WERI-Rb-1 (cell line): Measurements from ENCODE around the gene PDGFC.

Experiments used
- DNase-seq: peaks from one replicate; pipeline ENCODE4 v3.0.0-alpha.2; 2020
- H3K27ac ChIP-seq: fragments of 250-450 bp; sonication (Bioruptor Pico); 2 replicates; pipeline ENCODE4 v1.5.1; 2020; ENCODE audit warnings: mild to moderate bottlenecking, moderate library complexity
- H3K27me3 ChIP-seq: fragments of 250-450 bp; sonication (Bioruptor Pico); 2 replicates; pipeline ENCODE4 v1.5.1; 2021; ENCODE audit warnings: mild to moderate bottlenecking, low read depth, moderate library complexity; ENCODE audit not compliant: insufficient read depth, severe bottlenecking
- H3K36me3 ChIP-seq: fragments of 250-450 bp; sonication (Bioruptor Pico); 2 replicates; pipeline ENCODE4 v1.5.1; 2020; ENCODE audit warnings: mild to moderate bottlenecking, moderate library complexity
- H3K4me3 ChIP-seq: 2 replicates; pipeline ENCODE4 v1.5.1; 2011; ENCODE audit warnings: low read depth, mild to moderate bottlenecking, control low read depth, low read length
- H3K9me3 ChIP-seq: fragments of 250-450 bp; sonication (Bioruptor Pico); 2 replicates; pipeline ENCODE4 v1.5.1; 2021; ENCODE audit warnings: mild to moderate bottlenecking, moderate library complexity; ENCODE audit not compliant: severe bottlenecking
- TF ChIP-seq, protein P1 (sequence below): IDR thresholded peaks from 2 replicates; pipeline ENCODE4 v1.5.1; 2011; ENCODE audit warnings: low read depth, mild to moderate bottlenecking, control low read depth, inconsistent platforms, low read length

The PDGFC gene

DNA sequence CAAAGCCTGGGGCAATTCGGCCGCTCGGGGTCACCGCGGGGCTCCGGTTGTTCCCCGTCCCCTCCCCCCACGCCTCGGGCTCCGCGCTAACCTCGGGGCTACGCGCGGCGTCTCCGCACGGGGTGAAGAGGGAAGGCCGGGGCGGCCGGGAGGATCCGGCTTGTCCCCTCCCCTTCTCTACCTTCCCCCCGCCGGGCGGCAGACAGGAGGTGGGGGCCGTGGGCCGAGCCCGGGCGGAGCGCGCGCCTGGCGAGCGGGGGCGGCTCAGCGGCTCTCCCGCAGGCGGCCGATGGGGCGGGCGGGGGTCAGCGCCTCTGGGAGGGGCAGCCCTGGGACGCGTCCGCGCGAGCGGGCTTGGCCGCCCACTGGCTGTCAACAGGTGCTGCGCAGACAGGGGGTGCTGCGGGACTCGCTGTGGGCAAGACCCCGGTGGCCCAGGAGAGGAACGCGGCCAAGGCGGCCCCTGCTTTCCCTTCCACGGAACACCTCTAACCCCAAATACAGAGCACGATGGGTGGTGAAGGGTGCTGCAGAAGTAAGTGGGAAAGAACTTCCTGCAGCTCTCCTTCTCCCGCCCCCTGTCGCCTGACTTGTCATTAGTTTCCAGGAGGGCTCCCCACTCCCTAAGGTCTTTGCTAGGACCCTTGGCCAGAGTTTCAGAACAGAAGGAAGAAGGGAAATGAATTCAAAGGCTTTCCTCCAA lies at the start of gene PDGFC:
Gene PDGFC (minus strand): TSS at position 124 of the 703 bp plus-strand sequence. CDS start 896 bp downstream, outside the sequence.
- Histone ChIP-seq H3K27ac (peak within 1 kb of the TSS; percentile 62), H3K4me3 (peak within 1 kb of the TSS; percentile 87), H3K9me3 (no peaks in the 10 kb centered on the region), H3K27me3 (no peaks in the 10 kb centered on the region), H3K36me3 (no peaks in the 10 kb centered on the region)
- TF ChIP-seq, protein P1, sequence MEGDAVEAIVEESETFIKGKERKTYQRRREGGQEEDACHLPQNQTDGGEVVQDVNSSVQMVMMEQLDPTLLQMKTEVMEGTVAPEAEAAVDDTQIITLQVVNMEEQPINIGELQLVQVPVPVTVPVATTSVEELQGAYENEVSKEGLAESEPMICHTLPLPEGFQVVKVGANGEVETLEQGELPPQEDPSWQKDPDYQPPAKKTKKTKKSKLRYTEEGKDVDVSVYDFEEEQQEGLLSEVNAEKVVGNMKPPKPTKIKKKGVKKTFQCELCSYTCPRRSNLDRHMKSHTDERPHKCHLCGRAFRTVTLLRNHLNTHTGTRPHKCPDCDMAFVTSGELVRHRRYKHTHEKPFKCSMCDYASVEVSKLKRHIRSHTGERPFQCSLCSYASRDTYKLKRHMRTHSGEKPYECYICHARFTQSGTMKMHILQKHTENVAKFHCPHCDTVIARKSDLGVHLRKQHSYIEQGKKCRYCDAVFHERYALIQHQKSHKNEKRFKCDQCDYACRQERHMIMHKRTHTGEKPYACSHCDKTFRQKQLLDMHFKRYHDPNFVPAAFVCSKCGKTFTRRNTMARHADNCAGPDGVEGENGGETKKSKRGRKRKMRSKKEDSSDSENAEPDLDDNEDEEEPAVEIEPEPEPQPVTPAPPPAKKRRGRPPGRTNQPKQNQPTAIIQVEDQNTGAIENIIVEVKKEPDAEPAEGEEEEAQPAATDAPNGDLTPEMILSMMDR, result peak; percentile 74
- DNase-seq, result peak; percentile 91

GRCh38 chr4:157020882-157021281 lies 49.3 kb upstream of the PDGFC start:
- Histone ChIP-seq H3K27me3 (no peaks in the 10 kb centered on the region), H3K27ac (no peak overlapping the region), H3K9me3 (no peaks in the 10 kb centered on the region), H3K36me3 (no peaks in the 10 kb centered on the region), H3K4me3 (no peak overlapping the region)
- no peak for DNase-seq
- TF ChIP-seq, protein P1, result no peak

GRCh38 chr4:157018920-157019490 lies 47.4 kb upstream of the PDGFC start:
- DNase-seq, result no peak
- TF ChIP-seq, protein P1, result no peak
- no peak overlapping the region for H3K4me3 ChIP-seq
- H3K27ac ChIP-seq, result no peak overlapping the region
- no peaks in the 10 kb centered on the region for H3K9me3 ChIP-seq
- H3K27me3 ChIP-seq, result no peaks in the 10 kb centered on the region
- H3K36me3 ChIP-seq, result no peaks in the 10 kb centered on the region

DNA sequence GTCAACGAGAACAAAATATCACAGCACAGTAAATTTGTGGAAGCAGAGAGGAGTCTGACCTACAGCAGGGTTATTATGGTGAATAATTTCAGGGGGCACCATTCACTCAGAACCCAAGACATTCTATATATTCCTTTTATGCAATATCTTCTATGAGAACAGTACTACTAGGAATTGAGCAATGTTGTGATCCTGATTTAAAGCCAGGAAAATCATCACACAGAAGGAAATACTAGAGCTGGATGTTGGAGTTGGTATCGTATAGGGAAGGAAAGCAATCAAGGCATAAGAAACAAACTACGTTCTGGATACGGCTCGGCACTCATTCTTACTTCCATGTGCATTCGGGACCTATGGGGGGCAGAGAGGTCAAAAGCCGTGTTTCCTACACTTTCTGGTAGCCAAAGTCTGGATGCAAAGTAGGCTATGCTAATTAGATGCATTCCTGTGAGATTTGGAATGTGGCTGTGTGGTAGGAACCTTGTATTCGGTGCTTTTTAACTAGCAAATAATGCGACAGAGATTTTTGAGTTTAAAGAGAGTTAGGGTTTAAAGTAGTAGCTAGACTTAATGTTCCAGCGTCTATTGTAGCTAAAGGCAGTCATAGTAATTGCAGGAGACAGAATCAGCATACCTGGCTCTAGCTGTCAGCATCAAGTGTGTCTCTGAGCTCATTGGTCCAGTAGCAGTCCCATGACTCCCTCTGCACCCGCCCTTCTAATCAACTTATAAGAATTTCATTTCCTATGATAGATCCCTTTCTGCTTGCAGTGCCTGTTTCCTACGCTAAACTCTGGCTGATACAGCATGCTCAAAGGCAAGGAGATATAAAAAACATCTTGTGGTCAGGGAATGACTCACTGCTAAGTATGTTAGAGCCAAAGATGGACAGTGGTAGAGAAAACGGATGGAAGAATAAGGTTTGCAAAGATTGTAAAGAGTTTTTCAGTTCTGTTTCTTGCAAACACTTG lies 43.3 kb upstream of the PDGFC start:
- no peak overlapping the region for H3K4me3 ChIP-seq
- no peaks in the 10 kb centered on the region for H3K9me3 ChIP-seq
- no peak for DNase-seq
- TF ChIP-seq, protein P1, result no peak
- H3K27ac ChIP-seq, result no peak overlapping the region
- no peaks in the 10 kb centered on the region for H3K27me3 ChIP-seq
- no peaks in the 10 kb centered on the region for H3K36me3 ChIP-seq

DNA sequence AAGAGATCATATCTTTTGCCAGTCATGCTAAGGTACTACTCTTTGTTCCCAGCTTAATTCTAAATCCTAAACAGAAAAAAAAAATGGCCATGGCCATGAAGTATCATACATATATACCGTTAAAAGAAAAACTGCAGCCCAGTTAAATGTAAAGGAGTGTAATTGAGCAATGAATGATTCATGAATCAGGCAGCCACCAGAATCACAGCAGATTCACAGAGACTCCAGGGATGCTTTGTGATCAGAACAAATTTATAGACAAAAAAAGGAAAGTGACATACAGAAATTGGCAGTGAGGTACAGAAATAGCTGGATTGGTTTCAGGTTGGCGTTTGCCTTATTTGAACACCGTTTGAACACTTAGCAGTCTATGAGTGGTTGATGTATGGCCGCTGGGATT lies 42.1 kb upstream of the PDGFC start:
- TF ChIP-seq, protein P1, result no peak
- no peak overlapping the region for H3K4me3 ChIP-seq
- DNase-seq, result no peak
- no peaks in the 10 kb centered on the region for H3K36me3 ChIP-seq
- H3K27ac ChIP-seq, result no peak overlapping the region
- no peaks in the 10 kb centered on the region for H3K27me3 ChIP-seq
- no peaks in the 10 kb centered on the region for H3K9me3 ChIP-seq
